ENCODE results near the gene TMEM45A. TPM values are rescaled to one million over a fixed set of nuclear protein-coding genes. Genes with fewer than 3 reads are reported as not detected.
A peak's percentile ranks its signal among the peaks of the same experiment; 100 is the strongest.

TMEM45A gene
- total and polyA plus RNA-seq, 2 experiments from 2014 or later: 87.7 to 133 TPM

GRCh38 chr3:100522125-100522524 lies 29.7 kb downstream of the TMEM45A start:
- H3K79me2 ChIP-seq (ENCODE audit: insufficient read depth): peaks cover 38% of the 10 kb centered on the region
- H3K9me2 ChIP-seq (ENCODE audit: insufficient read depth): 0 out of 2 replicates have a peak, but pooled peaks cover 5% of the 10 kb centered on the region
- no peak overlapping the region for H3K4me2 ChIP-seq (ENCODE audit: unreplicated experiment)
- peaks cover 60% of the 10 kb centered on the region for H3F3A ChIP-seq (ENCODE audit: insufficient read depth)
- H3K4me3 ChIP-seq: no peak overlapping the region
- H3K4me1 ChIP-seq (ENCODE audit: insufficient read depth): peaks cover 52% of the 10 kb centered on the region
- H3K27ac ChIP-seq: no peak overlapping the region
- no peaks in the 10 kb centered on the region for H4K20me1 ChIP-seq (ENCODE audit: insufficient read depth)
- H3K36me3 ChIP-seq (ENCODE audit: low read depth): no peaks in the 10 kb centered on the region
- no peak overlapping the region for H3K9ac ChIP-seq
- H2AFZ ChIP-seq: no peak overlapping the region
- in situ Hi-C loops (cut with MboI): no loop called here
- 91 to 92% methylated on average over 3 of the region's 3 CpGs for WGBS, 2 experiments (ENCODE audit: low coverage in 1 of 2, low lambda C conversion rate in 2 of 2, missing lambda C conversion rate in 2 of 2)
- DNase-seq: no peak
- no peaks in the 10 kb centered on the region for H3K27me3 ChIP-seq (replicated peaks; ENCODE audit: insufficient read depth)
- H3K9me3 ChIP-seq (ENCODE audit: low read depth): no peaks in the 10 kb centered on the region
- TF ChIP-seq EZH2 (IDR thresholded peaks at IDR 0.05; ENCODE audit: insufficient read depth, poor library complexity, severe bottlenecking) (no peak), EZH2phosphoT487 (IDR thresholded peaks at IDR 0.05; ENCODE audit: insufficient read depth, low read depth) (no peak)

- peaks cover 60% of the 10 kb centered on the region for H3F3A ChIP-seq (ENCODE audit: insufficient read depth)
- H3K4me2 ChIP-seq (ENCODE audit: unreplicated experiment): no peak overlapping the region
- H3K9me3 ChIP-seq (ENCODE audit: low read depth): no peaks in the 10 kb centered on the region
- no peak overlapping the region for H3K4me3 ChIP-seq
- in situ Hi-C loops (cut with MboI): no loop called here
- WGBS, 2 experiments (ENCODE audit: low coverage in 1 of 2, low lambda C conversion rate in 2 of 2, missing lambda C conversion rate in 2 of 2): 85 to 86% methylated on average over 4 of the region's 4 CpGs
- H3K36me3 ChIP-seq (ENCODE audit: low read depth): no peaks in the 10 kb centered on the region
- TF ChIP-seq EZH2phosphoT487 (IDR thresholded peaks at IDR 0.05; ENCODE audit: insufficient read depth, low read depth): no peak
- no peak for TF ChIP-seq EZH2 (IDR thresholded peaks at IDR 0.05; ENCODE audit: insufficient read depth, poor library complexity, severe bottlenecking)
- H3K9ac ChIP-seq: no peak overlapping the region
- no peak for DNase-seq
- H3K27ac ChIP-seq: no peak overlapping the region
- H3K27me3 ChIP-seq (replicated peaks; ENCODE audit: insufficient read depth): no peaks in the 10 kb centered on the region
- no peaks in the 10 kb centered on the region for H4K20me1 ChIP-seq (ENCODE audit: insufficient read depth)
- H3K4me1 ChIP-seq (ENCODE audit: insufficient read depth): peaks cover 50% of the 10 kb centered on the region
- H3K79me2 ChIP-seq (ENCODE audit: insufficient read depth): peaks cover 32% of the 10 kb centered on the region
- H2AFZ ChIP-seq: no peak overlapping the region
- H3K9me2 ChIP-seq (ENCODE audit: insufficient read depth): 0 out of 2 replicates have a peak, but pooled peaks cover 5% of the 10 kb centered on the region
These were observed 30.8 kb downstream of the TMEM45A start for GRCh38 chr3:100523050-100523760.

- Histone ChIP-seq H3K9me2 (ENCODE audit: insufficient read depth) (0 out of 2 replicates have a peak, but pooled peaks cover 5% of the 10 kb centered on the region), H3K9ac (peak overlapping the region; percentile 79), H3K27me3 (replicated peaks; ENCODE audit: insufficient read depth) (no peaks in the 10 kb centered on the region), H2AFZ (peak overlapping the region; percentile 35), H3K79me2 (ENCODE audit: insufficient read depth) (peaks cover 29% of the 10 kb centered on the region), H3K4me1 (ENCODE audit: insufficient read depth) (peaks cover 32% of the 10 kb centered on the region), H3K4me3 (peak overlapping the region; percentile 51), H3K9me3 (ENCODE audit: low read depth) (no peaks in the 10 kb centered on the region), H3K27ac (peak overlapping the region; percentile 92), H3K4me2 (ENCODE audit: unreplicated experiment) (peak overlapping the region; percentile 85), H4K20me1 (ENCODE audit: insufficient read depth) (no peaks in the 10 kb centered on the region), H3F3A (ENCODE audit: insufficient read depth) (peaks cover 41% of the 10 kb centered on the region), H3K36me3 (ENCODE audit: low read depth) (no peaks in the 10 kb centered on the region)
- DNase-seq: peak; percentile 98
- TF ChIP-seq EZH2 (IDR thresholded peaks at IDR 0.05; ENCODE audit: insufficient read depth, poor library complexity, severe bottlenecking): no peak
- no peak for TF ChIP-seq EZH2phosphoT487 (IDR thresholded peaks at IDR 0.05; ENCODE audit: insufficient read depth, low read depth)
- in situ Hi-C loops (cut with MboI): no loop called here
- WGBS, 2 experiments (ENCODE audit: low coverage in 1 of 2, low lambda C conversion rate in 2 of 2, missing lambda C conversion rate in 2 of 2): 4 to 6% methylated on average over 12 of the region's 12 CpGs
These were observed 33.6 kb downstream of the TMEM45A start for GRCh38 chr3:100525753-100526612.

- no peak for DNase-seq
- Histone ChIP-seq H3K36me3 (ENCODE audit: low read depth) (no peaks in the 10 kb centered on the region), H2AFZ (no peak overlapping the region), H4K20me1 (ENCODE audit: insufficient read depth) (no peaks in the 10 kb centered on the region), H3K4me1 (ENCODE audit: insufficient read depth) (peaks cover 32% of the 10 kb centered on the region), H3K4me3 (peak overlapping the region; percentile 51), H3K4me2 (ENCODE audit: unreplicated experiment) (peak overlapping the region; percentile 85), H3K9me3 (ENCODE audit: low read depth) (no peaks in the 10 kb centered on the region), H3K27ac (peak overlapping the region; percentile 92), H3K9me2 (ENCODE audit: insufficient read depth) (0 out of 2 replicates have a peak, but pooled peaks cover 5% of the 10 kb centered on the region), H3F3A (ENCODE audit: insufficient read depth) (peaks cover 41% of the 10 kb centered on the region), H3K79me2 (ENCODE audit: insufficient read depth) (peaks cover 32% of the 10 kb centered on the region), H3K9ac (peak overlapping the region; percentile 79), H3K27me3 (replicated peaks; ENCODE audit: insufficient read depth) (no peaks in the 10 kb centered on the region)
- TF ChIP-seq EZH2 (IDR thresholded peaks at IDR 0.05; ENCODE audit: insufficient read depth, poor library complexity, severe bottlenecking): no peak
- TF ChIP-seq EZH2phosphoT487 (IDR thresholded peaks at IDR 0.05; ENCODE audit: insufficient read depth, low read depth): no peak
- in situ Hi-C loops (cut with MboI): no loop called here
- WGBS, 2 experiments (ENCODE audit: low coverage in 1 of 2, low lambda C conversion rate in 2 of 2, missing lambda C conversion rate in 2 of 2): 40 to 43% methylated on average over 4 of the region's 4 CpGs
These were observed 34.4 kb downstream of the TMEM45A start for GRCh38 chr3:100526613-100527346.
